ENCODE results near the gene TAS2R9.

- TF ChIP-seq, protein P1, sequence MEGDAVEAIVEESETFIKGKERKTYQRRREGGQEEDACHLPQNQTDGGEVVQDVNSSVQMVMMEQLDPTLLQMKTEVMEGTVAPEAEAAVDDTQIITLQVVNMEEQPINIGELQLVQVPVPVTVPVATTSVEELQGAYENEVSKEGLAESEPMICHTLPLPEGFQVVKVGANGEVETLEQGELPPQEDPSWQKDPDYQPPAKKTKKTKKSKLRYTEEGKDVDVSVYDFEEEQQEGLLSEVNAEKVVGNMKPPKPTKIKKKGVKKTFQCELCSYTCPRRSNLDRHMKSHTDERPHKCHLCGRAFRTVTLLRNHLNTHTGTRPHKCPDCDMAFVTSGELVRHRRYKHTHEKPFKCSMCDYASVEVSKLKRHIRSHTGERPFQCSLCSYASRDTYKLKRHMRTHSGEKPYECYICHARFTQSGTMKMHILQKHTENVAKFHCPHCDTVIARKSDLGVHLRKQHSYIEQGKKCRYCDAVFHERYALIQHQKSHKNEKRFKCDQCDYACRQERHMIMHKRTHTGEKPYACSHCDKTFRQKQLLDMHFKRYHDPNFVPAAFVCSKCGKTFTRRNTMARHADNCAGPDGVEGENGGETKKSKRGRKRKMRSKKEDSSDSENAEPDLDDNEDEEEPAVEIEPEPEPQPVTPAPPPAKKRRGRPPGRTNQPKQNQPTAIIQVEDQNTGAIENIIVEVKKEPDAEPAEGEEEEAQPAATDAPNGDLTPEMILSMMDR (conservative IDR thresholded peaks at IDR 0.05; ENCODE audit: low read depth, low read length), result peak; percentile 69
- no peak for TF ChIP-seq EZH2 (IDR thresholded peaks at IDR 0.05; ENCODE audit: low read length, unreplicated experiment)
Observed at GRCh38 chr12:10771132-10771733, 38.7 kb downstream of the TAS2R9 start.

All from PC-3 (cell line).